ENCODE measurements around the gene GABARAP. TPM values are rescaled to one million over a fixed set of nuclear protein-coding genes. Genes with fewer than 3 reads are reported as not detected.

The GABARAP gene
- total RNA-seq, 6 experiments from 2014 or later, result 399 to 470 (median 426) TPM

DNA sequence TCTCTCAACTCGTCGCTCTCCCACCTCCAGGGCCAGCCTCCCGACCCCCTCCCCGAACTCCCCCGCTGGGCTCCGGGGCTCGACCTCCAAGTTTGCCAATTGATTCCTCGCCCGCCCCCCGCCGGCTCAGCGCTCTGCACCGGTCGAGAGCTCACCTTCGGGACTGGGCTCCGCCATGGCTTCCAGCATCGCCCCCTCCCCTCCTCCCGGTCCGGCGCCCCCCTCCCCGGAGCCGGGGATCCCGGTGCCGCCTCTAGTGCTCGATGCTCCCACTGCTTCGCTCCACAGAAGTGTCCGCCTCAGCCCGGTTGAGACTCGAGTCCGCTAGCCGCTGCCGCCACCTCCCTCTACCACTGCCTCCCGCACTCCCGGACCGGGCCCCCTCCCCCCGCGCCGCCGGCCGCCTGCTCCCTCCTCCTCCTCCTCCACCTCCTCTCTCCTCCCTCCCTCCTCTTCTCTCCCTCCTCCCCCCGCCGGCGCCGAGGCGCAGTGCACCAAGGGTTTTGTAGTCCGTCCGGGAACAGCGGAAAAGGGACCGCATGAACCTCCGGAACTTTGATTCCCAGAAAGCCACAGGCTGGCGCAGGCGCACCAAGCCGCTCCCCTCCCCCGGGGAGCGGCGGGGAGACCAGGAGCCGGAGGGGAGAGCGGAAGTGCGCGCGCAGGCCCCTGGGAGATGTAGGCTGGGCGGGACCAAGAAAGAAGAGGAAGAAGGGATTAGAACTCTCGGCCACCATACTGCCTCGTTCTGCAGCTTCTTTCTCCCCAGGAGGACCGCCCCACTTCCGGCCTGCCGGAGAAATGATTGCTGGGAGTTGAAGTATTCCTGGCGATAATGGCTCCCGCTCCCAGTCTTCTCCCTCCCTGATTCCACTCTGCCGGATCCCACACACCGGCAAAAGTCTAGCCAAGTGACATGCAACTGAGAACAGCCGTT, 2.9 kb downstream of the GABARAP start, which contains the start of gene PHF23:
Gene PHF23 (minus strand): TSS at position 367 of the 937 bp plus-strand sequence. CDS start 178 bp downstream, at position 189.
- H3K4me1 Mint-ChIP-seq (ENCODE audit: low read depth), result peaks cover 62% of the 10 kb centered on the region
- peak within 1 kb of the TSS; percentile 93 for H3K4me3 Mint-ChIP-seq
- no peaks in the 10 kb centered on the region for H3K9me3 Mint-ChIP-seq
- TF ChIP-seq, protein P1, sequence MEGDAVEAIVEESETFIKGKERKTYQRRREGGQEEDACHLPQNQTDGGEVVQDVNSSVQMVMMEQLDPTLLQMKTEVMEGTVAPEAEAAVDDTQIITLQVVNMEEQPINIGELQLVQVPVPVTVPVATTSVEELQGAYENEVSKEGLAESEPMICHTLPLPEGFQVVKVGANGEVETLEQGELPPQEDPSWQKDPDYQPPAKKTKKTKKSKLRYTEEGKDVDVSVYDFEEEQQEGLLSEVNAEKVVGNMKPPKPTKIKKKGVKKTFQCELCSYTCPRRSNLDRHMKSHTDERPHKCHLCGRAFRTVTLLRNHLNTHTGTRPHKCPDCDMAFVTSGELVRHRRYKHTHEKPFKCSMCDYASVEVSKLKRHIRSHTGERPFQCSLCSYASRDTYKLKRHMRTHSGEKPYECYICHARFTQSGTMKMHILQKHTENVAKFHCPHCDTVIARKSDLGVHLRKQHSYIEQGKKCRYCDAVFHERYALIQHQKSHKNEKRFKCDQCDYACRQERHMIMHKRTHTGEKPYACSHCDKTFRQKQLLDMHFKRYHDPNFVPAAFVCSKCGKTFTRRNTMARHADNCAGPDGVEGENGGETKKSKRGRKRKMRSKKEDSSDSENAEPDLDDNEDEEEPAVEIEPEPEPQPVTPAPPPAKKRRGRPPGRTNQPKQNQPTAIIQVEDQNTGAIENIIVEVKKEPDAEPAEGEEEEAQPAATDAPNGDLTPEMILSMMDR (IDR thresholded peaks at IDR 0.05), result peak; percentile 35; the same call in 1 of the 2 replicates
- peaks cover 52% of the 10 kb centered on the region for H3K36me3 Mint-ChIP-seq (ENCODE audit: low read depth)
- H3K27me3 Mint-ChIP-seq (ENCODE audit: insufficient read depth), result peaks cover 11% of the 10 kb centered on the region
- H3K27ac Mint-ChIP-seq, result peak within 1 kb of the TSS; percentile 94
- peak; percentile 99 for DNase-seq

DNA sequence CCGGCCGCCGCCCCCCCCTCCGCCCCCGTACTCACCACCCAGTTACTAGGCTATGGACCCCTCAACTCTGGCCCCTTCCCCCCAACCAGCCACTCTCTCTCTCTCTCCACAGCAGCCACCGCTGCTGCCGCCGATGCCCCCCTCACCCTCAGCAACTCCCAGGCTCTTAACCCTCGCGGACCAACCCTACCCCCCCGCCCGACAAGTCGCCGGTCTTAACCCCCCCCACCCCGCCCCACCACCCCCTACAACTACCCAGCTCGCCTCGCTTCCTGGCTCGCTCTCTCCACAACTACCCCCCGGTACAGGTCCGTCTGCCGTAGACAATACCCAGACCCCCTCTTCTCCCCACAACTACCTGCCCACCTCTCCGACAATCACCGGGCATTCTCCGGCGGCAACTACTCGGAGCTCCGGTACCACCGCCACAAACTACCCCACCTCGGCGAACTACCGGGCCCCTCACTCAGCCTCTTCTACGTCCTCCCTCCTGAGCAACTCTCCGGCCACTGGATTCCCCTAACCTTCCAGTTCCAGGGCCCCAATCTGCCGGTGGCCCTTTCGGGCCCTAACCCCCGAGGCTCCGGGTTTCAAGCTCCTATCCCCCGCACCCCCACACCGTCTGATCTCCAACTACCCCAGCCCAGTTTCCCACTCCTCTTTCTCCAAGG, 3.7 kb downstream of the GABARAP start:
- Mint-ChIP-seq H3K4me3 (peak overlapping the region; percentile 93), H3K27me3 (ENCODE audit: insufficient read depth) (peaks cover 12% of the 10 kb centered on the region), H3K4me1 (ENCODE audit: low read depth) (peaks cover 62% of the 10 kb centered on the region), H3K9me3 (no peaks in the 10 kb centered on the region), H3K36me3 (ENCODE audit: low read depth) (peaks cover 52% of the 10 kb centered on the region), H3K27ac (peak overlapping the region; percentile 85)
- TF ChIP-seq, protein P1 (IDR thresholded peaks at IDR 0.05), result no peak
- no peak for DNase-seq

DNA sequence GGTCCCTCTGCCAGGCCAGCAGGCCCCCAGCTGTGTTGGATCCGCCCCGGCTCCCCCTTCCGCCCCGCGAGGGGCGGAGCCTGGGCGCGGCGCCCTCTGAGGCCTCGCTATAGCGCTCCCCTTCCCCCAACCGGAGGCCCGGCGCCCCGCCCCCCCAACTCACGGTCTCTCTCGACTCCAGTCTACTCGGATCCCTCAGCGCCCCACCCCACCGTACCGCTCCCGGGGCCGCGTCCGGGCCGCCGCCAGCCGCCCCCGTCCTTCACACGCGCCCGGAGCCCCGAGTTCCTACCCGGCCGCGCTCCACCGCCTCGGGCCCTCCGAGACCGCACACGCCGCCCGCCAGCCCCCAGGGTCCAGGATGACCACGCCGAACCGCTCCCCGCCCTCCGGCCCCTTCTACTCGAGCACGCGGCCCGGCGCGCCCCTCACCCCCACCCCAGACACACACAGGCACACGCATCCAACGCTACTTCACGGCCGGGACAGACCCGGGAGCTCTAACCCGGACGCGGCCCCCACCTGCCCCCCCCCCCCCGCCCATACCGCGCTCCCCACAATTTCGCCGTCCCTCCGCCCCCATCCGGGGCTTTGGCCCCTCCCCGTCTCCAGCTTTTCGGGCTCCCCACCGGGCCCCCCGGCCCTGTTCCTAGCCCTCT, 4.4 kb downstream of the GABARAP start:
- Mint-ChIP-seq H3K36me3 (ENCODE audit: low read depth) (peaks cover 58% of the 10 kb centered on the region), H3K4me1 (ENCODE audit: low read depth) (peaks cover 64% of the 10 kb centered on the region)
- DNase-seq, result no peak

DNA sequence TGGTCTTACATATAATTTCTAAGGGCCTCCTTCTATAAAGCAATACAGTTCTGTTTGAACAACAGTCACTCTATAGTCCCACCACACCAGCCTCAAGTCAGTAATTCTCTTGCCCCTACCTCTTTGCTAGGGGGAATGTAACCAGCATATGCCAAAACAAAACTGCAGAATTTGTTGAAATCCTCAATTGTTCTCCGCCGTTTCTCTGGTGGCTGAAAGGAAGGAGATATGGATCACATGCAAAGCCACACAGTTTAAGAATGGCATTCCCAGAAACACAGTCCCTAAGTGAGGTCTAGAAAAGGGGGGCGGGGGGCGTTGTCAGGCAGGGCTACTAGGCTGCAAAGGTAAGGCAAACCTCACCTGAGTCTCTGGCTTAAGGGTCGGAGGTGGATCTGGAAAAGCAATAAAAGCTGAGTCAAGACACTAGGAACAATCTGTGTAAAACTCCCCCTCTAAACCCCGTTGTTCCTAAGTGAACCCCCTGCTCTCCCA, 4.9 kb downstream of the GABARAP start:
- peaks cover 60% of the 10 kb centered on the region for H3K36me3 Mint-ChIP-seq (ENCODE audit: low read depth)
- H3K27ac Mint-ChIP-seq, result peak overlapping the region; percentile 85
- TF ChIP-seq, protein P1 (IDR thresholded peaks at IDR 0.05), result no peak
- peaks cover 68% of the 10 kb centered on the region for H3K4me1 Mint-ChIP-seq (ENCODE audit: low read depth)
- no peaks in the 10 kb centered on the region for H3K9me3 Mint-ChIP-seq
- no peak for DNase-seq
- H3K27me3 Mint-ChIP-seq (ENCODE audit: insufficient read depth), result peaks cover 12% of the 10 kb centered on the region
- peak overlapping the region; percentile 93 for H3K4me3 Mint-ChIP-seq

More for the DNA sequence above, 4.4 kb downstream of the GABARAP start:
- H3K9me3 Mint-ChIP-seq, result no peaks in the 10 kb centered on the region
- peak overlapping the region; percentile 93 for H3K4me3 Mint-ChIP-seq
- TF ChIP-seq, protein P1 (IDR thresholded peaks at IDR 0.05), result no peak
- peaks cover 12% of the 10 kb centered on the region for H3K27me3 Mint-ChIP-seq (ENCODE audit: insufficient read depth)
- H3K27ac Mint-ChIP-seq, result peak overlapping the region; percentile 85

DNA sequence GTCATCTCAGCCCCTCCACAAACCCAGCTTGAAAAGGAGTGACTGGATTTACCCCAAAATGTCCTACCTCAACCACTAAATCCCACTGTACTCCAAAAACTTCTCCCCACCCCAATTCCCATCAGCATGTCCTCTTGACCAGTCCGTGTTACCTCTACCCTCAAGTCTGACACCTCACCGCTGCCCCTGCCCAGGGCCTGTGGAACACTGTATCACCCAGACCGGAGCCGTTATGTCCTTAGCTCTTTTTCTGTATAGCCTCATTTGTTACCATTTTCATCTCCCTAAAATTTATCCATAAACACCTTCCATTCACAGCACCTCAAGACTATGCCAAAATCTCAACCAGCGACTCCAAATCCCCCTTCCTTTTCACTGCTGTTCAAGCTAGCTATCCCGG, 5.4 kb downstream of the GABARAP start:
- Mint-ChIP-seq H3K4me1 (ENCODE audit: low read depth) (peaks cover 72% of the 10 kb centered on the region), H3K9me3 (no peaks in the 10 kb centered on the region), H3K4me3 (peak overlapping the region; percentile 93), H3K27ac (peak overlapping the region; percentile 85), H3K36me3 (ENCODE audit: low read depth) (peaks cover 65% of the 10 kb centered on the region), H3K27me3 (ENCODE audit: insufficient read depth) (peaks cover 10% of the 10 kb centered on the region)
- no peak for DNase-seq
- TF ChIP-seq, protein P1 (IDR thresholded peaks at IDR 0.05), result no peak
